K562 (cell line): Measurements from ENCODE around the gene CYSRT1. TPM values are rescaled to one million over a fixed set of nuclear protein-coding genes. Genes with fewer than 3 reads are reported as not detected.

Experiments
- CBX2 ChIP-seq: fragments of 200-600 bp; sonication (generic); IDR thresholded peaks from one replicate; pipeline ENCODE4 v1.6.1; 2012; ENCODE audit warnings: mild to moderate bottlenecking, low read length, inconsistent platforms; ENCODE audit not compliant: insufficient read depth, poor library complexity, severe bottlenecking
- MYC ChIP-seq, 2 experiments: fragments of 250-450 bp in 1 of 2; sonication (Bioruptor Pico) in 1 of 2; IDR thresholded peaks; 2 replicates each; pipeline versions ENCODE4 v1.5.1 to v1.6.1; 2012 to 2021; ENCODE audit warnings: low read depth in 2 of 2, borderline replicate concordance in 1 of 2, improper control_type of control experiment in 1 of 2, low read length in 1 of 2, mild to moderate bottlenecking in 1 of 2, moderate library complexity in 1 of 2
- NFE2L1 ChIP-seq: fragments of 450-650 bp; IDR thresholded peaks from 2 replicates; pipeline ENCODE4 v1.6.1; 2016; ENCODE audit warnings: missing genetic modification characterization, low read depth, mild to moderate bottlenecking, missing compliant biosample characterization, moderate library complexity, borderline replicate concordance
- SAFB ChIP-seq: fragments of 200-400 bp; formaldehyde crosslinking; IDR thresholded peaks from 2 replicates; pipeline ENCODE4 v1.6.1; 2017; ENCODE audit warnings: low read depth, low read length, borderline replicate concordance
- SP2 ChIP-seq: IDR thresholded peaks from 2 replicates; pipeline ENCODE4 v1.6.1; 2011; ENCODE audit warnings: mild to moderate bottlenecking, low read depth, low read length, moderate library complexity; ENCODE audit not compliant: poor library complexity, severe bottlenecking; ENCODE audit errors: extremely low read depth
- SPI1 ChIP-seq: IDR thresholded peaks from 2 replicates; pipeline ENCODE4 v1.6.1; 2011; ENCODE audit warnings: low read depth, low read length, control low read depth, borderline replicate concordance
- SRF ChIP-seq, 2 experiments: fragments of 250-450, 450-650 bp in 1 of 2; sonication (Bioruptor Pico) in 1 of 2; sonication (generic) in 1 of 2; formaldehyde crosslinking; IDR thresholded peaks; 2 replicates each; pipeline versions ENCODE4 v1.5.0 to v1.5.1; 2020 to 2022; ENCODE audit warnings: mild to moderate bottlenecking in 1 of 2, missing genetic modification reagents in 1 of 2
- TEAD4 ChIP-seq, 2 experiments: sonication (generic) in 1 of 2; formaldehyde crosslinking in 1 of 2; IDR thresholded peaks; 2 replicates each; pipeline versions ENCODE4 v1.6.1 to v1.8.0; 2012 to 2022; ENCODE audit warnings: borderline replicate concordance in 1 of 2, inconsistent platforms in 1 of 2, low read length in 1 of 2, mild to moderate bottlenecking in 1 of 2, missing genetic modification reagents in 1 of 2
- ZZZ3 ChIP-seq: fragments of 450-650 bp; IDR thresholded peaks from 2 replicates; pipeline ENCODE4 v1.6.1; 2016; ENCODE audit warnings: antibody characterized with exemption, mild to moderate bottlenecking, moderate library complexity
- polyA plus RNA-seq, 8 experiments: library from polyadenylated mRNA; depleted of rRNA in 4 of 8; stranded (reverse) in 5 of 8; unstranded in 3 of 8; fragments of >200 nt; fragmentation: Nextera tagmentation in 2 of 8; fragmentation: Illumina TruSeq in 1 of 8; extraction: Ambion mirVana in 2 of 8; extraction: Trizol in 1 of 8; gene quantifications; 2 replicates each; pipeline versions ENCODE4 v1.2.1 to v1.2.3, GENCODE V29; 2011 to 2014; ENCODE audit warnings: inconsistent platforms in 1 of 8, missing spikeins in 1 of 8
- total RNA-seq, 7 experiments: library from RNA; depleted of rRNA in 6 of 7; stranded (reverse); fragments of >200 nt in 6 of 7; fragmentation: Illumina TruSeq in 2 of 7; extraction: Trizol in 2 of 7; gene quantifications; 2 replicates each; pipeline versions ENCODE4 v1.2.1 to v1.2.3, GENCODE V29; 2011 to 2021; ENCODE audit warnings: low replicate concordance in 1 of 7
- TF ChIP-seq, protein P1 (sequence below): fragments of 250-450 bp; sonication (Bioruptor Pico); IDR thresholded peaks from 2 replicates; pipeline ENCODE4 v1.8.0; 2021; ENCODE audit warnings: moderate library complexity, mild to moderate bottlenecking, inconsistent platforms
- TF ChIP-seq, protein P2 (sequence below): sonication (generic); formaldehyde crosslinking; IDR thresholded peaks from 2 replicates; pipeline ENCODE4 v1.8.1; 2023; ENCODE audit warnings: mild to moderate bottlenecking, missing genetic modification reagents
- TF ChIP-seq, protein P3 (sequence below): fragments of 250-450 bp; sonication (Bioruptor Pico); IDR thresholded peaks from 2 replicates; pipeline ENCODE4 v1.4.0; 2020; ENCODE audit warnings: mild to moderate bottlenecking, moderate library complexity
- TF ChIP-seq, protein P4 (sequence below): fragments of 250-450 bp; sonication (Bioruptor Pico); IDR thresholded peaks from 2 replicates; pipeline ENCODE4 v1.8.0; 2021; ENCODE audit warnings: mild to moderate bottlenecking, moderate library complexity
- TF ChIP-seq, protein P5 (sequence below): fragments of 250-450 bp; sonication (Bioruptor Pico); IDR thresholded peaks from 2 replicates; pipeline ENCODE4 v1.5.0; 2020; ENCODE audit warnings: mild to moderate bottlenecking, borderline replicate concordance

The CYSRT1 gene
- total and polyA plus RNA-seq, 9 of the 15 experiments (the other 6 are each of a cell fraction or from before 2014, with no cell fraction given): 0.04 to 1.4 (median 0.42) TPM; not detected in 3

DNA sequence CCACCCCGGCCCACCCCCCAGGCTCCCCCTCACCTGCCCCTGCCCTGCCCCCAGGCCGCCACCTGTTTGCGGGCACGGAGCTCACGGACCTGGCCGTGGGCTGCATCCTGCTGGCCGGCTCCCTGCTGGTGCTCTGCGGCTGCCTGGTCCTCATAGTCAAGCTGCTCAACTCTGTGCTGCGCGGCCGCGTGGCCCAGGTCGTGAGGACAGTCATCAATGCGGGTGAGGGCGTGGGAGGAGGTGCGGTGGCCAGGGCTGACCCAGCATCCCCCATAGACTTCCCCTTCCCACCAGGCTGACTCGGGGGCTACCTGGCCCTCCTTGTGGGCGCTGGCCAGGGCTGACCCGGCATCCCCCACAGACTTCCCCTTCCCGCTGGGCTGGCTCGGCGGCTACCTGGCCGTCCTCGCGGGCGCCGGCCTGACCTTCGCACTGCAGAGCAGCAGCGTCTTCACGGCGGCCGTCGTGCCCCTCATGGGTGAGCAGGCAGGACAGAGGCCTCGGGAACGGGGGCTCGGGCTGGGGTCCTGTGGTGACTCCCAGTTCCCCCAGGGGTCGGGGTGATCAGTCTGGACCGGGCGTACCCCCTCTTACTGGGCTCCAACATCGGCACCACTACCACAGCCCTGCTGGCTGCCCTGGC lies 9.2 kb downstream of the CYSRT1 start (continued):
- TF ChIP-seq, protein P1, sequence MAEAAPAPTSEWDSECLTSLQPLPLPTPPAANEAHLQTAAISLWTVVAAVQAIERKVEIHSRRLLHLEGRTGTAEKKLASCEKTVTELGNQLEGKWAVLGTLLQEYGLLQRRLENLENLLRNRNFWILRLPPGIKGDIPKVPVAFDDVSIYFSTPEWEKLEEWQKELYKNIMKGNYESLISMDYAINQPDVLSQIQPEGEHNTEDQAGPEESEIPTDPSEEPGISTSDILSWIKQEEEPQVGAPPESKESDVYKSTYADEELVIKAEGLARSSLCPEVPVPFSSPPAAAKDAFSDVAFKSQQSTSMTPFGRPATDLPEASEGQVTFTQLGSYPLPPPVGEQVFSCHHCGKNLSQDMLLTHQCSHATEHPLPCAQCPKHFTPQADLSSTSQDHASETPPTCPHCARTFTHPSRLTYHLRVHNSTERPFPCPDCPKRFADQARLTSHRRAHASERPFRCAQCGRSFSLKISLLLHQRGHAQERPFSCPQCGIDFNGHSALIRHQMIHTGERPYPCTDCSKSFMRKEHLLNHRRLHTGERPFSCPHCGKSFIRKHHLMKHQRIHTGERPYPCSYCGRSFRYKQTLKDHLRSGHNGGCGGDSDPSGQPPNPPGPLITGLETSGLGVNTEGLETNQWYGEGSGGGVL (CRISPR knock-in tag): no peak
- no peak for TF ChIP-seq SAFB
- 0 out of 2 replicates have a peak, but pooled peaks have one; percentile 15 for TF ChIP-seq MYC (IDR thresholded peaks at IDR 0.05; ENCODE audit: low read depth, low read length)
- no peak for TF ChIP-seq MYC (CRISPR knock-in tag; IDR thresholded peaks at IDR 0.05; ENCODE audit: borderline replicate concordance, low read depth)
- no peak for TF ChIP-seq SP2
- TF ChIP-seq, protein P2, sequence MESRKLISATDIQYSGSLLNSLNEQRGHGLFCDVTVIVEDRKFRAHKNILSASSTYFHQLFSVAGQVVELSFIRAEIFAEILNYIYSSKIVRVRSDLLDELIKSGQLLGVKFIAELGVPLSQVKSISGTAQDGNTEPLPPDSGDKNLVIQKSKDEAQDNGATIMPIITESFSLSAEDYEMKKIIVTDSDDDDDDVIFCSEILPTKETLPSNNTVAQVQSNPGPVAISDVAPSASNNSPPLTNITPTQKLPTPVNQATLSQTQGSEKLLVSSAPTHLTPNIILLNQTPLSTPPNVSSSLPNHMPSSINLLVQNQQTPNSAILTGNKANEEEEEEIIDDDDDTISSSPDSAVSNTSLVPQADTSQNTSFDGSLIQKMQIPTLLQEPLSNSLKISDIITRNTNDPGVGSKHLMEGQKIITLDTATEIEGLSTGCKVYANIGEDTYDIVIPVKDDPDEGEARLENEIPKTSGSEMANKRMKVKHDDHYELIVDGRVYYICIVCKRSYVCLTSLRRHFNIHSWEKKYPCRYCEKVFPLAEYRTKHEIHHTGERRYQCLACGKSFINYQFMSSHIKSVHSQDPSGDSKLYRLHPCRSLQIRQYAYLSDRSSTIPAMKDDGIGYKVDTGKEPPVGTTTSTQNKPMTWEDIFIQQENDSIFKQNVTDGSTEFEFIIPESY (CRISPR knock-in tag): peak; percentile 92
- TF ChIP-seq, protein P3, sequence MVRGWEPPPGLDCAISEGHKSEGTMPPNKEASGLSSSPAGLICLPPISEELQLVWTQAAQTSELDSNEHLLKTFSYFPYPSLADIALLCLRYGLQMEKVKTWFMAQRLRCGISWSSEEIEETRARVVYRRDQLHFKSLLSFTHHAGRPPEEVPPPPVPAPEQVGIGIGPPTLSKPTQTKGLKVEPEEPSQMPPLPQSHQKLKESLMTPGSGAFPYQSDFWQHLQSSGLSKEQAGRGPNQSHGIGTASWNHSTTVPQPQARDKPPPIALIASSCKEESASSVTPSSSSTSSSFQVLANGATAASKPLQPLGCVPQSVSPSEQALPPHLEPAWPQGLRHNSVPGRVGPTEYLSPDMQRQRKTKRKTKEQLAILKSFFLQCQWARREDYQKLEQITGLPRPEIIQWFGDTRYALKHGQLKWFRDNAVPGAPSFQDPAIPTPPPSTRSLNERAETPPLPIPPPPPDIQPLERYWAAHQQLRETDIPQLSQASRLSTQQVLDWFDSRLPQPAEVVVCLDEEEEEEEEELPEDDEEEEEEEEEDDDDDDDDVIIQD (CRISPR knock-in tag): no peak
- TF ChIP-seq, protein P4, sequence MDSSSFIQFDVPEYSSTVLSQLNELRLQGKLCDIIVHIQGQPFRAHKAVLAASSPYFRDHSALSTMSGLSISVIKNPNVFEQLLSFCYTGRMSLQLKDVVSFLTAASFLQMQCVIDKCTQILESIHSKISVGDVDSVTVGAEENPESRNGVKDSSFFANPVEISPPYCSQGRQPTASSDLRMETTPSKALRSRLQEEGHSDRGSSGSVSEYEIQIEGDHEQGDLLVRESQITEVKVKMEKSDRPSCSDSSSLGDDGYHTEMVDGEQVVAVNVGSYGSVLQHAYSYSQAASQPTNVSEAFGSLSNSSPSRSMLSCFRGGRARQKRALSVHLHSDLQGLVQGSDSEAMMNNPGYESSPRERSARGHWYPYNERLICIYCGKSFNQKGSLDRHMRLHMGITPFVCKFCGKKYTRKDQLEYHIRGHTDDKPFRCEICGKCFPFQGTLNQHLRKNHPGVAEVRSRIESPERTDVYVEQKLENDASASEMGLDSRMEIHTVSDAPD (CRISPR knock-in tag): no peak
- TF ChIP-seq SPI1: no peak
- no peak for TF ChIP-seq TEAD4 (IDR thresholded peaks at IDR 0.05; ENCODE audit: low read length)
- TF ChIP-seq TEAD4 (CRISPR knock-in tag; IDR thresholded peaks at IDR 0.05; ENCODE audit: borderline replicate concordance): no peak
- TF ChIP-seq NFE2L1 (tag): no peak
- no peak for TF ChIP-seq ZZZ3
- TF ChIP-seq SRF (CRISPR knock-in tag; IDR thresholded peaks at IDR 0.05): no peak
- TF ChIP-seq, protein P5, sequence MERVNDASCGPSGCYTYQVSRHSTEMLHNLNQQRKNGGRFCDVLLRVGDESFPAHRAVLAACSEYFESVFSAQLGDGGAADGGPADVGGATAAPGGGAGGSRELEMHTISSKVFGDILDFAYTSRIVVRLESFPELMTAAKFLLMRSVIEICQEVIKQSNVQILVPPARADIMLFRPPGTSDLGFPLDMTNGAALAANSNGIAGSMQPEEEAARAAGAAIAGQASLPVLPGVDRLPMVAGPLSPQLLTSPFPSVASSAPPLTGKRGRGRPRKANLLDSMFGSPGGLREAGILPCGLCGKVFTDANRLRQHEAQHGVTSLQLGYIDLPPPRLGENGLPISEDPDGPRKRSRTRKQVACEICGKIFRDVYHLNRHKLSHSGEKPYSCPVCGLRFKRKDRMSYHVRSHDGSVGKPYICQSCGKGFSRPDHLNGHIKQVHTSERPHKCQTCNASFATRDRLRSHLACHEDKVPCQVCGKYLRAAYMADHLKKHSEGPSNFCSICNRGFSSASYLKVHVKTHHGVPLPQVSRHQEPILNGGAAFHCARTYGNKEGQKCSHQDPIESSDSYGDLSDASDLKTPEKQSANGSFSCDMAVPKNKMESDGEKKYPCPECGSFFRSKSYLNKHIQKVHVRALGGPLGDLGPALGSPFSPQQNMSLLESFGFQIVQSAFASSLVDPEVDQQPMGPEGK (CRISPR knock-in tag): no peak
- no peak for TF ChIP-seq CBX2
